GM12878 (cell line): Measurements from ENCODE around the gene STARD10. TPM values are rescaled to one million over a fixed set of nuclear protein-coding genes. Genes with fewer than 3 reads are reported as not detected.

Source experiments
- ATAC-seq: fragments of 200-7000 bp; cut with Tn5 transposase; 3 replicates; pipeline ENCODE4 v1.9.1; 2020; ENCODE audit warnings: mild to moderate bottlenecking, moderate library complexity
- BruUV-seq: library from RNA; stranded (reverse); fragments of 400-500 nt; replicated peaks from 2 replicates; lab custom pipeline; 2021; lab: Mats Ljungman, UMichigan
- CTCF ChIA-PET: fragments of 300-600 bp; sonication (Branson Sonifier 250); formaldehyde crosslinking; extraction: SDS; loops from one replicate; lab custom pipeline; 2021; ENCODE audit warnings: inconsistent platforms; lab: Yijun Ruan, JAX
- POLR2A ChIA-PET: fragments of 350-600 bp; formaldehyde crosslinking; extraction: SDS; loops from one replicate; lab custom pipeline; 2021; ENCODE audit warnings: inconsistent platforms; lab: Charles Lee
- RAD21 ChIA-PET: fragments of 300-600 bp; sonication (Branson Sonifier 250); formaldehyde crosslinking; loops from one replicate; lab custom pipeline; 2023; ENCODE audit warnings: antibody characterized with exemption; ENCODE audit not compliant: unreplicated experiment; lab: Charles Lee
- SMC1A ChIA-PET: fragments of 300-600 bp; sonication (Branson Sonifier 250); formaldehyde crosslinking; loops from one replicate; lab custom pipeline; 2023; ENCODE audit not compliant: unreplicated experiment, uncharacterized antibody; lab: Charles Lee
- DNase-seq: peaks from one replicate; pipeline ENCODE4 v3.0.0-alpha.2; 2011; ENCODE audit warnings: low read depth, low spot score
- FAIRE-seq: peaks from 3 replicates; lab custom pipeline; 2011; peaks lifted over from hg19 to GRCh38; lab: Jason Lieb, UNC
- H2AFZ ChIP-seq: 2 replicates; pipeline ENCODE4 v1.6.0; 2011; ENCODE audit warnings: low read depth, low read length, control low read depth; ENCODE audit not compliant: control insufficient read depth
- H3K27ac ChIP-seq: 2 replicates; pipeline ENCODE4 v1.5.1; 2011; ENCODE audit warnings: control low read depth; ENCODE audit not compliant: control insufficient read depth, insufficient read depth
- H3K27me3 ChIP-seq, 2 experiments: replicated peaks in 1 of 2; 2 replicates each; pipeline versions ENCODE4 v1.6.0 to v1.6.1; 2011; ENCODE audit warnings: low read length in 1 of 2; ENCODE audit not compliant: control insufficient read depth in 2 of 2, insufficient read depth in 2 of 2
- H3K36me3 ChIP-seq, 2 experiments: 2 replicates each; pipeline ENCODE4 v1.5.1; 2011; ENCODE audit warnings: low read length in 1 of 2; ENCODE audit not compliant: control insufficient read depth in 2 of 2, insufficient read depth in 2 of 2
- H3K4me1 ChIP-seq: 2 replicates; pipeline ENCODE4 v1.6.1; 2011; ENCODE audit warnings: mild to moderate bottlenecking, low read length, moderate library complexity, mixed read lengths; ENCODE audit not compliant: control insufficient read depth, insufficient read depth
- H3K4me2 ChIP-seq: 2 replicates; pipeline ENCODE4 v1.6.0; 2011; ENCODE audit warnings: control low read depth; ENCODE audit not compliant: control insufficient read depth, insufficient read depth
- H3K4me3 ChIP-seq: fragments of 200-600 bp; sonication (generic); 2 replicates; pipeline ENCODE4 v1.5.1; 2016
- H3K79me2 ChIP-seq: 2 replicates; pipeline ENCODE4 v1.6.0; 2011; ENCODE audit warnings: low read length; ENCODE audit not compliant: control insufficient read depth, insufficient read depth
- H3K9ac ChIP-seq: 2 replicates; pipeline ENCODE4 v1.8.0; 2011; ENCODE audit warnings: low read length, control low read depth, mixed read lengths; ENCODE audit not compliant: control insufficient read depth, insufficient read depth
- H3K9me3 ChIP-seq: replicated peaks from 3 replicates; pipeline ENCODE4 v1.5.1; 2011; ENCODE audit warnings: mild to moderate bottlenecking, low read length; ENCODE audit not compliant: control insufficient read depth, insufficient read depth
- H4K20me1 ChIP-seq: 2 replicates; pipeline ENCODE4 v1.6.0; 2011; ENCODE audit not compliant: control insufficient read depth, insufficient read depth
- ESRRA ChIP-seq: IDR thresholded peaks from 2 replicates; pipeline ENCODE4 v1.6.1; 2012; ENCODE audit warnings: mild to moderate bottlenecking, low read length, improper control_type of control experiment
- FOXK2 ChIP-seq: fragments of 450-650 bp; IDR thresholded peaks from 2 replicates; pipeline ENCODE4 v1.6.1; 2017; ENCODE audit warnings: mild to moderate bottlenecking, moderate library complexity
- HDAC6 ChIP-seq: fragments of 200-600 bp; sonication (generic); IDR thresholded peaks from one replicate; pipeline ENCODE4 v1.8.0; 2017; ENCODE audit warnings: antibody characterized with exemption; ENCODE audit not compliant: unreplicated experiment
- KAT2A ChIP-seq: conservative IDR thresholded peaks from 2 replicates; pipeline ENCODE4 v1.6.1; 2011; ENCODE audit warnings: low read depth, low read length; ENCODE audit not compliant: control insufficient read depth
- NFIC ChIP-seq: IDR thresholded peaks from 2 replicates; pipeline ENCODE4 v1.6.1; 2012; ENCODE audit warnings: low read depth, mild to moderate bottlenecking, inconsistent platforms, low read length, moderate library complexity
- NR2F1 ChIP-seq: fragments of 450-650 bp; conservative IDR thresholded peaks from 2 replicates; pipeline ENCODE4 v1.6.1; 2017; ENCODE audit warnings: mild to moderate bottlenecking
- POLR2A ChIP-seq: IDR thresholded peaks from 2 replicates; pipeline ENCODE4 v1.6.1; 2011; ENCODE audit warnings: low read depth, mild to moderate bottlenecking, low read length
- POU2F2 ChIP-seq: IDR thresholded peaks from 3 replicates; pipeline ENCODE4 v1.6.1; 2011; ENCODE audit warnings: low read depth, mild to moderate bottlenecking, low read length, borderline replicate concordance
- RBBP5 ChIP-seq: fragments of 200-600 bp; sonication (generic); conservative IDR thresholded peaks from 2 replicates; pipeline ENCODE4 v1.6.1; 2016
- SPI1 ChIP-seq: IDR thresholded peaks from 2 replicates; pipeline ENCODE4 v1.6.1; 2011; ENCODE audit warnings: low read depth, mild to moderate bottlenecking, low read length, moderate library complexity, borderline replicate concordance; ENCODE audit not compliant: insufficient read depth
- ZNF207 ChIP-seq: fragments of 450-650 bp; IDR thresholded peaks from 2 replicates; pipeline ENCODE4 v1.6.1; 2014; ENCODE audit warnings: antibody characterized with exemption, mild to moderate bottlenecking, borderline replicate concordance
- ZNF24 ChIP-seq: fragments of 450-650 bp; IDR thresholded peaks from 2 replicates; pipeline ENCODE4 v1.6.1; 2017; ENCODE audit warnings: antibody characterized with exemption, mild to moderate bottlenecking
- ZNF622 ChIP-seq: fragments of 450-650 bp; IDR thresholded peaks from 2 replicates; pipeline ENCODE4 v1.6.1; 2017; ENCODE audit warnings: mild to moderate bottlenecking, inconsistent platforms
- ZSCAN29 ChIP-seq: fragments of 450-650 bp; IDR thresholded peaks from 2 replicates; pipeline ENCODE4 v1.6.1; 2017; ENCODE audit warnings: mild to moderate bottlenecking, moderate library complexity
- WGBS: methylation state at CpG from one replicate; pipeline ENCODE4 v1.1.6; 2016; ENCODE audit warnings: low lambda C conversion rate; ENCODE audit not compliant: insufficient replicate concordance, insufficient coverage; ENCODE audit errors: missing lambda C conversion rate; 5-methylcytosine and 5-hydroxymethylcytosine counted together
- in situ Hi-C: fragments of 300-500 bp; cut with MboI; formaldehyde crosslinking; loops from 9 replicates; pipeline ENCODE4 v1.14.3; 2018; ENCODE audit warnings: mixed read lengths
- intact Hi-C: fragments of 100-400 bp; cut with micrococcal nuclease; formaldehyde crosslinking; loops from one replicate; pipeline ENCODE4 v1.14.2; 2022; ENCODE audit not compliant: unreplicated experiment
- polyA plus RNA-seq, 11 experiments: library from polyadenylated mRNA; depleted of rRNA in 4 of 11; unstranded in 6 of 11; stranded (reverse) in 5 of 11; fragments of >200 nt; fragmentation: Nextera tagmentation in 4 of 11; fragmentation: Illumina TruSeq in 1 of 11; extraction: Ambion mirVana in 4 of 11; extraction: Trizol in 1 of 11; gene quantifications; 1 replicate in 1 of 11; 2 replicates in 10 of 11; pipeline versions ENCODE4 v1.2.1 to v1.2.3, GENCODE V29; 2011 to 2016; ENCODE audit warnings: inconsistent platforms in 2 of 11, missing spikeins in 2 of 11, low read depth in 1 of 11
- total RNA-seq, 4 experiments: library from RNA; depleted of rRNA in 3 of 4; stranded (reverse); fragments of >200 nt in 3 of 4; fragmentation: Illumina TruSeq in 1 of 4; extraction: Trizol in 1 of 4; gene quantifications; 2 replicates each; pipeline versions ENCODE4 v1.2.1 to v1.2.3, GENCODE V29; 2013 to 2021
- TF ChIP-seq, protein P1 (sequence below): IDR thresholded peaks from 2 replicates; pipeline ENCODE4 v1.6.1; 2011; ENCODE audit warnings: borderline replicate concordance, low read depth, mild to moderate bottlenecking, moderate library complexity, low read length; ENCODE audit not compliant: insufficient read depth, poor library complexity, severe bottlenecking

Gene STARD10
- total and polyA plus RNA-seq, 10 of the 15 experiments (the other 5 are each of a cell fraction or from before 2014, with no cell fraction given): 0.15 to 43.2 (median 23.1) TPM

DNA sequence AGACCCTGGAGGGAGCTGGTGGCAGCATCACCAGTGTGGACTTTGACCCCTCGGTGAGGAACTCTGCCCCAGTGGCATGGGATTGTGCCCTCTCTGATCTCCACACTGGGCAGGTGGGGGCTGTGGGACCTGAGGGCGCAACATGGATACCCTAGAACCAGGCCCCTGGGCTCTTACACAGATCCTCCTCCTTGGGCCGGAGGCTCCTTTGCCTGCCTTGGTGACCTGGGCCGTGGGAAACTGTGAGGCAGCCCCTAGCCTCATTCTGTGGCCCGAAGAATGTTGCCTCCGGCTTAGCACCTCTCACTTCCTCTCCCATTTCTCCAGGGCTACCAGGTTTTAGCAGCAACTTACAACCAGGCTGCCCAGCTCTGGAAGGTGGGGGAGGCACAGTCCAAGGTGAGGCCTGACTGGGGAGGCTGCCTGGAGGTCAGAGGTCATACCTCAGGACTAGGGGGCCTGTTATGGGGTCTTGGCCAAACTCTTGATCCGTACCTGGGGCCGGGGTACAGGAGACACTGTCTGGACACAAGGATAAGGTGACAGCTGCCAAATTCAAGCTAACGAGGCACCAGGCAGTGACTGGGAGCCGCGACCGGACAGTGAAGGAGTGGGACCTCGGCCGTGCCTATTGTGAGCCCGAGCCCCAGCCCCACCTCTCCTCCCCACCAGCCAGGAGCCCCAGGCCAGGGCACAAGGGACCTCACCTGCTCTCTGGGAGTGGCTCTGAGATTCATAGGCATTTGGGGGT is 32.5 kb upstream of the STARD10 start:
- TF ChIP-seq SPI1: peak; percentile 38; the same call in 1 of the 2 replicates
- peak; percentile 57 for TF ChIP-seq POLR2A
- TF ChIP-seq ZNF207: no peak
- peak; percentile 37 for TF ChIP-seq NR2F1
- BruUV-seq: no TSS peak
- no peak overlapping the region for H3K9ac ChIP-seq
- 87% methylated on average over 15 of the region's 15 CpGs for WGBS
- peaks cover 15 to 28% of the 10 kb centered on the region in 2 experiments for H3K36me3 ChIP-seq
- no peak for DNase-seq
- ATAC-seq: no peak
- H2AFZ ChIP-seq: no peak overlapping the region
- H3K27ac ChIP-seq: no peak overlapping the region
- in situ Hi-C loops: loop anchor here (5.0 to 25.0 kb wide), 2 partner anchors 361 to 416 kb away; no protein-coding TSS in a partner anchor
- no peak for FAIRE-seq
- H3K79me2 ChIP-seq: no peaks in the 10 kb centered on the region
- POLR2A ChIA-PET: interaction anchor here (0.6 to 3.5 kb wide), 2 partner anchors 10 to 61 kb away, joined by 3 to 14 read pairs; no protein-coding TSS in a partner anchor
- H4K20me1 ChIP-seq: no peaks in the 10 kb centered on the region
- SMC1A ChIA-PET: interaction anchor here (0.6 to 1.2 kb wide), 2 partner anchors 101 to 352 kb away, joined by 3 read pairs; no protein-coding TSS in a partner anchor
- intact Hi-C loops: no loop called here
- RAD21 ChIA-PET: interaction anchor here (0.7 to 0.9 kb wide), 2 partner anchors 351 to 352 kb away, joined by 3 read pairs; no protein-coding TSS in a partner anchor
- H3K27me3 ChIP-seq: no peaks in the 10 kb centered on the region
- H3K4me1 ChIP-seq: peaks cover 20% of the 10 kb centered on the region
- H3K4me2 ChIP-seq: no peak overlapping the region
- no peaks in the 10 kb centered on the region; the same call in 2 of the 3 replicates for H3K9me3 ChIP-seq
- CTCF ChIA-PET: interaction anchor here (8.7 kb wide), 1 partner anchor 352 kb away, joined by 128 read pairs; no protein-coding TSS in a partner anchor
- no peak overlapping the region for H3K4me3 ChIP-seq

DNA sequence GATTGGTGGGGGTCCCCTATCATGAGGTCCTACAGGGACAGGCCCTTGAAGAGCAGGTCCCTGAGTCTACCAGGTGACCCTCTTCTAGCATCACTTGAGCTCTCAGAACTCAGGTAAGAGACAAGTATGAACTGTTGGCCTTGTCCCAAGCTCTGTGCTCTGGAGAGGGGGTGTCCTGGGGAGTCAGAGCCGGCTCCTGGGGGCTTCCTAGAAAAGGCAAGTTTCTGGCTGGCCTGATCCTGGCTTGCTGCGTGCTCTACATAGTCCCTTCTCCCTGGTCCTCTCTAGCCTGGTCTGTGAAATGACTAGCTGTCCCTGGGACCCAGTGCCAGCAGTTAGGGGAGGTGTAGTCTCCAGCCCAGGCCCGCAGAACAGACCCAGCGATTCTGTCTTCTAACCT is 31.8 kb upstream of the STARD10 start:
- Histone ChIP-seq H3K4me3 (no peak overlapping the region), H3K27me3 (no peaks in the 10 kb centered on the region), H3K79me2 (no peaks in the 10 kb centered on the region), H4K20me1 (no peaks in the 10 kb centered on the region), H3K27ac (no peak overlapping the region), H3K36me3 (peaks cover 11 to 28% of the 10 kb centered on the region in 2 experiments), H3K9me3 (no peaks in the 10 kb centered on the region; the same call in 2 of the 3 replicates), H3K4me2 (no peak overlapping the region), H3K4me1 (peaks cover 27% of the 10 kb centered on the region), H3K9ac (no peak overlapping the region), H2AFZ (no peak overlapping the region)
- RAD21 ChIA-PET: interaction anchor here (0.9 kb wide), 1 partner anchor 353 kb away, joined by 3 read pairs; no protein-coding TSS in a partner anchor
- FAIRE-seq (no peak), ATAC-seq (no peak), DNase-seq (no peak)
- CTCF ChIA-PET: interaction anchor here (8.7 kb wide), 1 partner anchor 352 kb away, joined by 128 read pairs; no protein-coding TSS in a partner anchor
- TF ChIP-seq ZNF24 (no peak), HDAC6 (no peak), NFIC (no peak), FOXK2 (no peak), RBBP5 (no peak), ZSCAN29 (no peak), KAT2A (no peak), ESRRA (no peak), POU2F2 (no peak), ZNF622 (no peak)
- TF ChIP-seq, protein P1, sequence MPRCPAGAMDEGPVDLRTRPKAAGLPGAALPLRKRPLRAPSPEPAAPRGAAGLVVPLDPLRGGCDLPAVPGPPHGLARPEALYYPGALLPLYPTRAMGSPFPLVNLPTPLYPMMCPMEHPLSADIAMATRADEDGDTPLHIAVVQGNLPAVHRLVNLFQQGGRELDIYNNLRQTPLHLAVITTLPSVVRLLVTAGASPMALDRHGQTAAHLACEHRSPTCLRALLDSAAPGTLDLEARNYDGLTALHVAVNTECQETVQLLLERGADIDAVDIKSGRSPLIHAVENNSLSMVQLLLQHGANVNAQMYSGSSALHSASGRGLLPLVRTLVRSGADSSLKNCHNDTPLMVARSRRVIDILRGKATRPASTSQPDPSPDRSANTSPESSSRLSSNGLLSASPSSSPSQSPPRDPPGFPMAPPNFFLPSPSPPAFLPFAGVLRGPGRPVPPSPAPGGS: no peak
- 84% methylated on average over 4 of the region's 4 CpGs for WGBS
- in situ Hi-C loops (loop anchor here (5.0 to 25.0 kb wide), 2 partner anchors 362 to 417 kb away; no protein-coding TSS in a partner anchor), intact Hi-C loops (no loop called here)
- POLR2A ChIA-PET: interaction anchor here (3.5 kb wide), 1 partner anchor 10 kb away, joined by 14 read pairs; no protein-coding TSS in a partner anchor
- no TSS peak for BruUV-seq
- SMC1A ChIA-PET: interaction anchor here (0.9 to 1.2 kb wide), 2 partner anchors 91 to 100 kb away, joined by 3 read pairs; no protein-coding TSS in a partner anchor
